Activated T-helper 17 cell treated with anti-CD3 and anti-CD28 coated beads, Interleukin-2, amount 50 U/mL, for 72 hours (primary cell): Measurements from ENCODE around the gene SERTAD2. TPM values are rescaled to one million over a fixed set of nuclear protein-coding genes. Genes with fewer than 3 reads are reported as not detected.
A peak's percentile ranks its signal among the peaks of the same experiment; 100 is the strongest.

Source experiments
- ATAC-seq: fragments of 150-1000 bp; cut with Tn5 transposase; replicated peaks from 2 replicates; pipeline ENCODE4 v1.10.0; 2021; ENCODE audit warnings: mild to moderate bottlenecking, moderate library complexity
- H3K27ac Mint-ChIP-seq: one replicate; pipeline ENCODE4 v1.8.0; 2022; ENCODE audit warnings: mixed read lengths
- H3K27me3 Mint-ChIP-seq: one replicate; pipeline ENCODE4 v1.8.0; 2022; ENCODE audit warnings: mixed read lengths
- H3K36me3 Mint-ChIP-seq: one replicate; pipeline ENCODE4 v1.8.0; 2022; ENCODE audit warnings: low read depth, mild to moderate bottlenecking, mixed read lengths
- H3K4me1 Mint-ChIP-seq: one replicate; pipeline ENCODE4 v1.8.0; 2022; ENCODE audit warnings: mixed read lengths
- H3K4me3 Mint-ChIP-seq: one replicate; pipeline ENCODE4 v1.8.0; 2022; ENCODE audit warnings: mild to moderate bottlenecking, mixed read lengths
- H3K9me3 Mint-ChIP-seq: one replicate; pipeline ENCODE4 v1.8.0; 2022; ENCODE audit warnings: mixed read lengths
- total RNA-seq, 2 donors: library from RNA; stranded (reverse); gene quantifications; one replicate each; pipeline ENCODE4 v1.2.3, GENCODE V29; 2022

The SERTAD2 gene
- total RNA-seq, 2 donors from 2014 or later = 11.5 to 30.7 TPM

DNA sequence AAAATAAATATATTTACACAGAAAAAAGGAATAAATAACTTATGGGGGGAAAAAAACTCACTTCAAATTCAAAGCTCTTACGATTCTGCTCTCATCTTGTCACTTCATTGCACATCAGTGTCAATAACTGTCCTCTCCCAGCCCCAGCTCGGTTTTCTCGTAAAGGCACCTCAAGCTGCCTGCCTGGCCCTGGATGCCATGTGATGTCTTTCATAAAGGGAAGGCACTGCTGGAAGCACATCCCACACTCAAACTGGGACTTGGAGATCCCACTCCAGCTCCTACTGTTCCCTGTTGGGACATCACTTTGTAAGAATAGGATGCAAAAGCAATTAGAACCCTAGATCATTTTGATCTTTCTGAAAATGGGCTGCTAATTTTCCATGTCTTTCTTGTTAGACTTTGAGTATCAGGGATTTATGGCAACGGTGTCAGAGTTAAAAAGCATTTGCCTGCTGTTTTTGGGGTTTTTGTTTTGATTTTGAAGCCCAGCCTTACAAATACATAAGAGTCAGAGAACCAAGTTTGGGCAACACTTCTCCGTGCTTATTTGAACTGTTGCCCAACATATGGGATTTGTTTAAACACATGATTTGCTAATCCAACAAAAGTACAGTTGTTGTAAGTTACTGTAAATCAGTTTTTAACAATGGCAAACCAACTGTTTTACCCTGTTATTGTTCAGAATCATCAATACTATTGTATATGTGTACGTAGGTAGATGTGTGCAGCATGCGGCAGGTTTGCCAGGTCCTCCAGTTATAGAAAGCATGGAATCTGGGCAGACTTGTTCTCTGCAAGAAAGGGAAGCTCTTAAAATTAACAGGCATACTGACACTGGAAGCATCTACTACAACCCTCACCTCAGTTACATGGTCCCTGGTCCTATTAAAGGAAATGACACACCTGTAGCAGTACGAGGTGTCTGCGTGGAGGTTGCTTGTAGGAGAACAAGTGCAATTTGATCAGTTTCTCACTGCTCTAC lies 20.6 kb downstream of the SERTAD2 start:
- H3K27ac Mint-ChIP-seq = no peak overlapping the region
- no peak for ATAC-seq
- no peak overlapping the region for H3K4me3 Mint-ChIP-seq
- H3K4me1 Mint-ChIP-seq = peaks cover 20% of the 10 kb centered on the region
- H3K9me3 Mint-ChIP-seq = no peaks in the 10 kb centered on the region
- H3K27me3 Mint-ChIP-seq = no peaks in the 10 kb centered on the region
- H3K36me3 Mint-ChIP-seq = peaks cover 50% of the 10 kb centered on the region

DNA sequence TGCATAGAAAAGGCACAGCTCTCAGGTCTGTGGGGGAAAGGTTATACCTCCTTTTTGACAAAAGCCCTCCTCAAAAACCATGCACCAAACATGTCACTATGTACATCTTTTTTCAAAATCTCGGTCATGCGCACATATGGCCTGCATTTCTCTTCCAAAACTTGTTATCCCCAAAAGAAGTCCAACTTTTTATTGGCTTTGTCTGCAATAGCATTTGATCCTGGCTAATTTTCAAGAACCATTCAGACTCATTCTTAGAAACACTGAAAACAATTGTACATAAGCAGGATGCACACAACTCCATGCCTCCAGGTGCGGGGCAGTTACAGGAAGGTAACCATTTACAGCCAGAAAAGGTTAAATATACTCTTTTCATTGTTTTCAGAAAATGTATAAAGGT lies 21.9 kb downstream of the SERTAD2 start:
- no peaks in the 10 kb centered on the region for H3K27me3 Mint-ChIP-seq
- H3K9me3 Mint-ChIP-seq = no peaks in the 10 kb centered on the region
- H3K4me1 Mint-ChIP-seq = peaks cover 8% of the 10 kb centered on the region
- H3K36me3 Mint-ChIP-seq = peaks cover 46% of the 10 kb centered on the region
- peak overlapping the region; percentile 15 for H3K27ac Mint-ChIP-seq
- no peak overlapping the region for H3K4me3 Mint-ChIP-seq
- no peak for ATAC-seq

GRCh38 chr2:64630752-64631151 lies 23.0 kb downstream of the SERTAD2 start:
- Mint-ChIP-seq H3K27me3 (no peaks in the 10 kb centered on the region), H3K4me3 (no peak overlapping the region), H3K9me3 (no peaks in the 10 kb centered on the region), H3K27ac (no peak overlapping the region), H3K4me1 (peaks cover 1% of the 10 kb centered on the region), H3K36me3 (peaks cover 36% of the 10 kb centered on the region)
- no peak for ATAC-seq

GRCh38 chr2:64629875-64630274 lies 23.8 kb downstream of the SERTAD2 start:
- Mint-ChIP-seq H3K27me3 (no peaks in the 10 kb centered on the region), H3K4me1 (no peaks in the 10 kb centered on the region), H3K9me3 (no peaks in the 10 kb centered on the region), H3K27ac (no peak overlapping the region), H3K4me3 (no peak overlapping the region), H3K36me3 (peaks cover 27% of the 10 kb centered on the region)
- ATAC-seq = no peak

DNA sequence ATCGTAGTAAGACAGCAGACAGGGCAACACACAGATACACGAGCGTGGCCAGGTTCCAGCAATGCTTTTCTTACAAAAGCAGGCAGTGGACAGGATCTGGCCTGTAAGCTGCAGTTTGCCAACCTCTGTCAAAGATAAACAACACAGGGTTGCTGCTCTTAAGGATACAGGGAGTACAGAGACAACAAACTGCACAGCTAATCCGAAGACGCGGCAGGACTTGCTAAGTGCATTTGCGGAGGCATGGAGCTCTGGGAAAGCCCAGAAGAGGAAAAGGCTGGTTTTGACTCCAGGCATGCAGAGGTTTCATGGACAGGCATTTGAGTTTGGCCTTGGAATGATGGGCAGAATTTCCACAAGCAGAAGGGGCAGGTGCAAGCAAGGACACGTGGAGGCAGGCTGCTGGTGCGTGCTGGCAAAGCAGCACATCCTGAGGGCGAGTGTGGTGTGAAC lies 24.4 kb downstream of the SERTAD2 start:
- H3K36me3 Mint-ChIP-seq = peaks cover 22% of the 10 kb centered on the region
- ATAC-seq = no peak
- H3K4me1 Mint-ChIP-seq = no peaks in the 10 kb centered on the region
- H3K27me3 Mint-ChIP-seq = no peaks in the 10 kb centered on the region
- H3K9me3 Mint-ChIP-seq = no peaks in the 10 kb centered on the region
- no peak overlapping the region for H3K4me3 Mint-ChIP-seq
- no peak overlapping the region for H3K27ac Mint-ChIP-seq

- peaks cover 11% of the 10 kb centered on the region for H3K36me3 Mint-ChIP-seq
Measured at GRCh38 chr2:64627860-64628841, 25.6 kb downstream of the SERTAD2 start.

DNA sequence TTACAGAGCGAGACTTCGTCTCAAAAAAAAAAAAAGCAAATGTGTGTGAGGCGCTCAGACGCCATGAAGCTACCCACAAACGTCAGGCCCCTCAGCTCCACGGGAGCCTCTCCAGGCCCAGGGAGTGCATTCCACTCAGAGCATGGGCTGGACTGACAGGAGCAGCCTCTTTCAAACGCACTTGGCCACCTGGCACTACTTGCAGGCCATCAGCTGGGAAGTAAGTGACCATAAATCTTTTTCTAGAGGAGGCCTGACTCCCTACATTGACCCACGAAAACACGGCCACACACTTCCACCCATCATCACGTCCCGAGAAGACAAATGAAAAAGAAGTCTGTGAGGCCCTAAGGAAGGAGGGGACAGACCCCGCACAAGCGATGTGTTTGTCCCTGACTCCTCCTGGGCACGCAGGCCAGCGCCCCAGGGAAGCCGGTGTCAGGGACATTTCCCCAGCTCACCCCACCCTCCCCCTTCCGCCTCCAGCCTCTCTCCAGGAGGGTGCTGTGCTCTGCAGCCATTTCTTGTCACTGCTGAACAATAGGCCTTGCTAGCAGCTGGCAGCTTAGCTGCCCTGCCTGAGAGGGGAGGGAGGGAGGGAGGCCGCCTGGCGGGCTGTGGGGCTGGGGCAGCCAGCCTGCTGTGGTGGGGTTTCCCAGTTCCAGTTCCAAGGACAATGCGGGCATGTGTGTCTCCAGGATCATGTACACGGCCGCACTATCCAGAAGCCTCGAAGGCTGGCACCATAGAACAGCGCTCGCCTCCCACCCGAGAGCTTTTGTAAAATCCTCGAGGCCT lies 26.6 kb downstream of the SERTAD2 start:
- no peak overlapping the region for H3K4me3 Mint-ChIP-seq

More at GRCh38 chr2:64627860-64628841, 25.6 kb downstream of the SERTAD2 start:
- no peak for ATAC-seq
- Mint-ChIP-seq H3K9me3 (no peaks in the 10 kb centered on the region), H3K4me1 (no peaks in the 10 kb centered on the region), H3K4me3 (no peak overlapping the region), H3K27me3 (no peaks in the 10 kb centered on the region), H3K27ac (peak overlapping the region; percentile 8)

GRCh38 chr2:64626146-64626809 lies 27.4 kb downstream of the SERTAD2 start:
- no peaks in the 10 kb centered on the region for H3K27me3 Mint-ChIP-seq
- H3K27ac Mint-ChIP-seq = no peak overlapping the region
- no peaks in the 10 kb centered on the region for H3K9me3 Mint-ChIP-seq
- ATAC-seq = no peak
- H3K4me1 Mint-ChIP-seq = no peaks in the 10 kb centered on the region
- peaks cover 7% of the 10 kb centered on the region for H3K36me3 Mint-ChIP-seq
- H3K4me3 Mint-ChIP-seq = no peak overlapping the region

More for the DNA sequence above, 26.6 kb downstream of the SERTAD2 start:
- no peak for ATAC-seq
- Mint-ChIP-seq H3K9me3 (no peaks in the 10 kb centered on the region), H3K36me3 (peaks cover 7% of the 10 kb centered on the region), H3K27ac (no peak overlapping the region), H3K4me1 (no peaks in the 10 kb centered on the region), H3K27me3 (no peaks in the 10 kb centered on the region)

DNA sequence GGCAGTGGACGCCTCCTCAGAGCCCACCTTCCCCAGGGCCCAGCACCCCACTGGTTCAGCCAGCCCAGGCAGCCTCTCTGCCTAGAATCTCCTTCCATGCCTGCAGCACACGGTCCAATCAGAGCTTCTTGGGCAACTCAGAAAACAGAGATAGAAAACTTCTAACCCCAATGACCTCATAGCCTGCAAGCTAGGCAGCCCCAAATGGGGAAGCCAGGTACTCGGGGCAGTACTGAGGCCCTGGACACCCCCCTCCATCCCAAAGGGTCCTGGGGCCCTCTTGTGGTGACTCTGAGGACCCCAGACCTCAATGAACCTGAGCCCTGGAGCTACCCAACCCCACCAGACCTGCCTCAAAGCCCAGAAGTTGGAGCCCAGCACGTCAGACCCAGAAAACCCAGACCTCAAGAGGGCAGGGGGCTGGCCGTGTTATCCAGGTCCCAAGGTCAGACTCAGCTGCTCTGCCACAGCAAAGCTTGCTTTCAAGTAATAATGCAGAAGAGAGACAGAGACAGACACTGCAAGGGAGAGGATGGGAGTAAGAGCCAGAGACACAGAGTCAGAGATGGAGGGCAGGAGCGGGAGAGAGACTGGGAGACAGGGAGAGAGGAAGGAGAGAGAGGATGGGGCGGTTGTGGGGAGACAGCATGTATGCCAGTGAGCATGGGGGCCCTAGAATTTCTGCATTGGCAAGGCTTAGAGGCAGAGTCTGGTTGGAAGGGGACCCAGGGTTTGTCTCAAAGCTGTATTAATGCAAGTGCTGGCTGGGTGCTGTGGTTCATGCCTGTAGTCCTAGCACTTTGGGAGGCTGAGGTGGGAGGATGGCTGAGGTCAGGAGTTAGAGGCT lies 28.2 kb downstream of the SERTAD2 start:
- Mint-ChIP-seq H3K27ac (no peak overlapping the region), H3K9me3 (no peaks in the 10 kb centered on the region), H3K4me1 (no peaks in the 10 kb centered on the region)

DNA sequence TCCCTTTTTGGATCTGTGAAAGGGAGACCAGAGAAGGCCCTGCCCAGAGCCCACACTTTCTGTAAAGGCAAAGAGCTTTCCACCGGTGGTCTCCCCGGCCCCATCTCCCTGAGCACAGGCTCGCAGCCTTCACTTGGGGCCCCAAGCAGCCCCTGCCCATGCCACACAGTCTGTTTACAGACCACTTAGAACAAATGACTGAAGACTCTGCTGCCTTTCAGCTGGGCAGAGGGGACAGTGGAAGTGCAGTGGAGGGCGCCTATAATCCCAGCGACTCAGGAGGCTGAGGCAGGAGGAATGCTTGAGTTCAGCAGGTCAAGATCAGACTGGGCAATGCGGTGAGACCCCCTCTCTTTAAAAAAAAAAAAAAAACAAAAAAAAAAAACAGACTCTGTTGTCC lies 28.9 kb downstream of the SERTAD2 start:
- H3K36me3 Mint-ChIP-seq = no peaks in the 10 kb centered on the region
- H3K27me3 Mint-ChIP-seq = no peaks in the 10 kb centered on the region
- no peak overlapping the region for H3K4me3 Mint-ChIP-seq
- no peak for ATAC-seq
- no peaks in the 10 kb centered on the region for H3K4me1 Mint-ChIP-seq
- H3K9me3 Mint-ChIP-seq = no peaks in the 10 kb centered on the region
- H3K27ac Mint-ChIP-seq = no peak overlapping the region

More for the DNA sequence above, 28.2 kb downstream of the SERTAD2 start:
- Mint-ChIP-seq H3K27me3 (no peaks in the 10 kb centered on the region), H3K4me3 (no peak overlapping the region), H3K36me3 (peaks cover 1% of the 10 kb centered on the region)
- ATAC-seq = peak; percentile 42

- Mint-ChIP-seq H3K4me3 (no peak overlapping the region), H3K27me3 (no peaks in the 10 kb centered on the region), H3K9me3 (no peaks in the 10 kb centered on the region), H3K27ac (no peak overlapping the region), H3K36me3 (no peaks in the 10 kb centered on the region), H3K4me1 (no peaks in the 10 kb centered on the region)
- no peak for ATAC-seq
Measured at GRCh38 chr2:64624108-64624610, 29.6 kb downstream of the SERTAD2 start.

DNA sequence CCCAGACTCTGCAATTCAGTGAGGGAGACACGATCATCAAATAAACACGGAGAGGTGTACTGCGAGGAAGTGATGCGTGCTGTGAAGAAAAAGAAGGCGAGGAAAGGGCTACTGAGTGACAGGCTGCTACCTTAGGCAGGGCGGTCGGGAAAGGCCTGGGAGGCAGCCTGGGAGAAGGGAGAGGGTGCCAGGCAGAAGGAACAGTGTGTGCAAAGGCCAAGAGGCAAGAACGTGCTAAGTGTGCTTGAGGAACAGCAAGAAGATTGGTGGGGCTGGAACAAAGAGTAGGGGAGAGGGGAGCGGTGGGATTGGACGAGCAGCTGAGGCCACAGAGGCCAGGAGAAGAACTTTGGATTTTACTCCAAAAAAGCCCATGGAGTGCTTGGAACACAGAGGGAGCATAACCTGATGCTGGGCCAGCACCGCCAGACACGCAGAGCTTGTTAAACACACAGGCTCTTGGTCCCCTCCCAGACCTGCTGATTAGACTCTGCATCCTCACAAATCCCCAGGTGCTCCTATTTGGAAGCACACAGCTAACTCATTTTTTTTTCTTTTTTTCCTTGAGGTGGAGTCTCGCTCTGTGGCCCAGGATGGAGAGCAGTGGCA lies 30.4 kb downstream of the SERTAD2 start:
- H3K36me3 Mint-ChIP-seq = no peaks in the 10 kb centered on the region
- no peaks in the 10 kb centered on the region for H3K27me3 Mint-ChIP-seq
- ATAC-seq = no peak
- H3K27ac Mint-ChIP-seq = no peak overlapping the region
- H3K9me3 Mint-ChIP-seq = no peaks in the 10 kb centered on the region
- H3K4me3 Mint-ChIP-seq = no peak overlapping the region
- H3K4me1 Mint-ChIP-seq = no peaks in the 10 kb centered on the region
